GM12878 (cell line): ENCODE data around the gene AKT1. TPM values are rescaled to one million over a fixed set of nuclear protein-coding genes. Genes with fewer than 3 reads are reported as not detected.

ENCODE experiments used
- ATAC-seq: fragments of 200-7000 bp; cut with Tn5 transposase; 3 replicates; pipeline ENCODE4 v1.9.1; 2020; ENCODE audit warnings: mild to moderate bottlenecking, moderate library complexity
- BruUV-seq: library from RNA; stranded (reverse); fragments of 400-500 nt; replicated peaks from 2 replicates; lab custom pipeline; 2021; lab: Mats Ljungman, UMichigan
- CTCF ChIA-PET: fragments of 300-600 bp; sonication (Branson Sonifier 250); formaldehyde crosslinking; extraction: SDS; loops from one replicate; lab custom pipeline; 2021; ENCODE audit warnings: inconsistent platforms; lab: Yijun Ruan, JAX
- POLR2A ChIA-PET: fragments of 350-600 bp; formaldehyde crosslinking; extraction: SDS; loops from one replicate; lab custom pipeline; 2021; ENCODE audit warnings: inconsistent platforms; lab: Charles Lee
- RAD21 ChIA-PET: fragments of 300-600 bp; sonication (Branson Sonifier 250); formaldehyde crosslinking; loops from one replicate; lab custom pipeline; 2023; ENCODE audit warnings: antibody characterized with exemption; ENCODE audit not compliant: unreplicated experiment; lab: Charles Lee
- SMC1A ChIA-PET: fragments of 300-600 bp; sonication (Branson Sonifier 250); formaldehyde crosslinking; loops from one replicate; lab custom pipeline; 2023; ENCODE audit not compliant: unreplicated experiment, uncharacterized antibody; lab: Charles Lee
- DNase-seq: peaks from one replicate; pipeline ENCODE4 v3.0.0-alpha.2; 2011; ENCODE audit warnings: low read depth, low spot score
- FAIRE-seq: peaks from 3 replicates; lab custom pipeline; 2011; peaks lifted over from hg19 to GRCh38; lab: Jason Lieb, UNC
- H2AFZ ChIP-seq: 2 replicates; pipeline ENCODE4 v1.6.0; 2011; ENCODE audit warnings: low read depth, low read length, control low read depth; ENCODE audit not compliant: control insufficient read depth
- H3K27ac ChIP-seq: 2 replicates; pipeline ENCODE4 v1.5.1; 2011; ENCODE audit warnings: control low read depth; ENCODE audit not compliant: control insufficient read depth, insufficient read depth
- H3K27me3 ChIP-seq, 2 experiments: replicated peaks in 1 of 2; 2 replicates each; pipeline versions ENCODE4 v1.6.0 to v1.6.1; 2011; ENCODE audit warnings: low read length in 1 of 2; ENCODE audit not compliant: control insufficient read depth in 2 of 2, insufficient read depth in 2 of 2
- H3K36me3 ChIP-seq, 2 experiments: 2 replicates each; pipeline ENCODE4 v1.5.1; 2011; ENCODE audit warnings: low read length in 1 of 2; ENCODE audit not compliant: control insufficient read depth in 2 of 2, insufficient read depth in 2 of 2
- H3K4me1 ChIP-seq: 2 replicates; pipeline ENCODE4 v1.6.1; 2011; ENCODE audit warnings: mild to moderate bottlenecking, low read length, moderate library complexity, mixed read lengths; ENCODE audit not compliant: control insufficient read depth, insufficient read depth
- H3K4me2 ChIP-seq: 2 replicates; pipeline ENCODE4 v1.6.0; 2011; ENCODE audit warnings: control low read depth; ENCODE audit not compliant: control insufficient read depth, insufficient read depth
- H3K4me3 ChIP-seq: fragments of 200-600 bp; sonication (generic); 2 replicates; pipeline ENCODE4 v1.5.1; 2016
- H3K79me2 ChIP-seq: 2 replicates; pipeline ENCODE4 v1.6.0; 2011; ENCODE audit warnings: low read length; ENCODE audit not compliant: control insufficient read depth, insufficient read depth
- H3K9ac ChIP-seq: 2 replicates; pipeline ENCODE4 v1.8.0; 2011; ENCODE audit warnings: low read length, control low read depth, mixed read lengths; ENCODE audit not compliant: control insufficient read depth, insufficient read depth
- H3K9me3 ChIP-seq: replicated peaks from 3 replicates; pipeline ENCODE4 v1.5.1; 2011; ENCODE audit warnings: mild to moderate bottlenecking, low read length; ENCODE audit not compliant: control insufficient read depth, insufficient read depth
- H4K20me1 ChIP-seq: 2 replicates; pipeline ENCODE4 v1.6.0; 2011; ENCODE audit not compliant: control insufficient read depth, insufficient read depth
- IKZF2 ChIP-seq, 2 experiments: fragments of 450-650 bp; IDR thresholded peaks; 2 replicates each; pipeline ENCODE4 v1.6.1; 2017; ENCODE audit warnings: mild to moderate bottlenecking in 2 of 2, moderate library complexity in 2 of 2
- NFYA ChIP-seq: IDR thresholded peaks from 2 replicates; pipeline ENCODE4 v1.6.1; 2011; ENCODE audit warnings: low read depth, mild to moderate bottlenecking, low read length, improper control_type of control experiment, borderline replicate concordance
- POLR2A ChIP-seq: IDR thresholded peaks from 2 replicates; pipeline ENCODE4 v1.6.1; 2011; ENCODE audit warnings: low read depth, mild to moderate bottlenecking, low read length
- RAD21 ChIP-seq: IDR thresholded peaks from 2 replicates; pipeline ENCODE4 v1.6.1; 2011; ENCODE audit warnings: mild to moderate bottlenecking, low read depth, low read length, moderate library complexity; ENCODE audit not compliant: insufficient read depth
- RELB ChIP-seq: fragments of 450-650 bp; IDR thresholded peaks from 2 replicates; pipeline ENCODE4 v1.6.1; 2017; ENCODE audit warnings: low read depth, mild to moderate bottlenecking, moderate library complexity
- TAF1 ChIP-seq: IDR thresholded peaks from 2 replicates; pipeline ENCODE4 v1.6.1; 2011; ENCODE audit warnings: mild to moderate bottlenecking, low read depth, low read length, borderline replicate concordance
- YY1 ChIP-seq: IDR thresholded peaks from 2 replicates; pipeline ENCODE4 v1.6.1; 2011; ENCODE audit warnings: low read depth, mild to moderate bottlenecking, low read length
- ZBTB11 ChIP-seq: fragments of 450-650 bp; formaldehyde crosslinking; IDR thresholded peaks from 2 replicates; pipeline ENCODE4 v1.5.0; 2022; ENCODE audit warnings: mild to moderate bottlenecking, missing genetic modification characterization
- ZNF592 ChIP-seq: fragments of 450-650 bp; IDR thresholded peaks from 2 replicates; pipeline ENCODE4 v1.6.1; 2017; ENCODE audit warnings: mild to moderate bottlenecking, moderate library complexity
- ZNF687 ChIP-seq: fragments of 450-650 bp; IDR thresholded peaks from 2 replicates; pipeline ENCODE4 v1.6.1; 2017; ENCODE audit warnings: mild to moderate bottlenecking, moderate library complexity
- ZZZ3 ChIP-seq: IDR thresholded peaks from 2 replicates; pipeline ENCODE4 v1.6.1; 2011; ENCODE audit warnings: low read depth; ENCODE audit not compliant: control insufficient read depth, insufficient read length
- WGBS: methylation state at CpG from one replicate; pipeline ENCODE4 v1.1.6; 2016; ENCODE audit warnings: low lambda C conversion rate; ENCODE audit not compliant: insufficient replicate concordance, insufficient coverage; ENCODE audit errors: missing lambda C conversion rate; 5-methylcytosine and 5-hydroxymethylcytosine counted together
- in situ Hi-C: fragments of 300-500 bp; cut with MboI; formaldehyde crosslinking; loops from 9 replicates; pipeline ENCODE4 v1.14.3; 2018; ENCODE audit warnings: mixed read lengths
- intact Hi-C: fragments of 100-400 bp; cut with micrococcal nuclease; formaldehyde crosslinking; loops from one replicate; pipeline ENCODE4 v1.14.2; 2022; ENCODE audit not compliant: unreplicated experiment
- polyA plus RNA-seq, 11 experiments: library from polyadenylated mRNA; depleted of rRNA in 4 of 11; unstranded in 6 of 11; stranded (reverse) in 5 of 11; fragments of >200 nt; fragmentation: Nextera tagmentation in 4 of 11; fragmentation: Illumina TruSeq in 1 of 11; extraction: Ambion mirVana in 4 of 11; extraction: Trizol in 1 of 11; gene quantifications; 1 replicate in 1 of 11; 2 replicates in 10 of 11; pipeline versions ENCODE4 v1.2.1 to v1.2.3, GENCODE V29; 2011 to 2016; ENCODE audit warnings: inconsistent platforms in 2 of 11, missing spikeins in 2 of 11, low read depth in 1 of 11
- total RNA-seq, 4 experiments: library from RNA; depleted of rRNA in 3 of 4; stranded (reverse); fragments of >200 nt in 3 of 4; fragmentation: Illumina TruSeq in 1 of 4; extraction: Trizol in 1 of 4; gene quantifications; 2 replicates each; pipeline versions ENCODE4 v1.2.1 to v1.2.3, GENCODE V29; 2013 to 2021

The AKT1 gene
- total and polyA plus RNA-seq, 10 of the 15 experiments (the other 5 are each of a cell fraction or from before 2014, with no cell fraction given): 0.63 to 110 (median 58.9) TPM

GRCh38 chr14:104732355-104732804 lies 63.2 kb downstream of the AKT1 start:
- POLR2A ChIA-PET: no interaction called here
- Histone ChIP-seq H3K27me3 (no peaks in the 10 kb centered on the region; a peak in 2 of 4 replicates), H3K27ac (no peak overlapping the region), H3K4me3 (no peak overlapping the region), H3K9me3 (no peaks in the 10 kb centered on the region), H3K9ac (no peak overlapping the region), H3K4me1 (no peaks in the 10 kb centered on the region), H3K4me2 (no peak overlapping the region), H4K20me1 (no peaks in the 10 kb centered on the region), H3K36me3 (no peaks in the 10 kb centered on the region), H2AFZ (no peak overlapping the region), H3K79me2 (no peaks in the 10 kb centered on the region)
- DNase-seq (no peak), FAIRE-seq (no peak), ATAC-seq (no peak)
- BruUV-seq: no TSS peak
- CTCF ChIA-PET: no interaction called here
- WGBS: 14% methylated on average over 14 of the region's 14 CpGs
- SMC1A ChIA-PET: no interaction called here
- in situ Hi-C loops: no loop called here
- intact Hi-C loops: no loop called here
- TF ChIP-seq ZBTB11 (CRISPR knock-in tag): no peak
- TF ChIP-seq ZZZ3: no peak
- no peak for TF ChIP-seq ZNF592
- TF ChIP-seq IKZF2 (IDR thresholded peaks at IDR 0.05): no peak
- no peak for TF ChIP-seq NFYA
- no peak for TF ChIP-seq ZNF687
- TF ChIP-seq POLR2A: no peak
- no peak for TF ChIP-seq RELB
- no peak for TF ChIP-seq RAD21
- TF ChIP-seq YY1: no peak
- no peak for TF ChIP-seq TAF1
- RAD21 ChIA-PET: no interaction called here
